K562 (cell line): Measurements from ENCODE around the gene ANO7. TPM values are rescaled to one million over a fixed set of nuclear protein-coding genes. Genes with fewer than 3 reads are reported as not detected.
A peak's percentile ranks its signal among the peaks of the same experiment; 100 is the strongest.

Source experiments
- ATAC-seq: fragments of 200-7000 bp; cut with Tn5 transposase; 3 replicates; pipeline ENCODE4 v1.9.1; 2020; ENCODE audit warnings: moderate library complexity
- BruUV-seq: library from RNA; stranded (reverse); fragments of 400-500 nt; replicated peaks from 2 replicates; lab custom pipeline; 2021; lab: Mats Ljungman, UMichigan
- CTCF ChIA-PET: fragments of 300-600 bp; formaldehyde crosslinking; extraction: SDS; loops from one replicate; lab custom pipeline; 2021; ENCODE audit warnings: low intra/inter-chr PET ratio; lab: Yijun Ruan, JAX
- POLR2A ChIA-PET: fragments of 300-600, 350-650 bp; sonication (Branson Sonifier 250); formaldehyde crosslinking; extraction: SDS; loops from one replicate; lab custom pipeline; 2021; ENCODE audit warnings: antibody characterized with exemption, inconsistent platforms; lab: Yijun Ruan, JAX
- DNase-seq, 4 experiments: peaks; one replicate each; pipeline versions ENCODE4 v3.0.0 to v3.0.0-alpha.2; 2011 to 2018; ENCODE audit warnings: low spot score in 3 of 4, mixed read lengths in 3 of 4; ENCODE audit errors: extremely low read depth in 1 of 4
- FAIRE-seq: peaks from 2 replicates; lab custom pipeline; 2011; peaks lifted over from hg19 to GRCh38; lab: Jason Lieb, UNC
- H2AFZ ChIP-seq: 2 replicates; pipeline ENCODE4 v1.6.0; 2011; ENCODE audit warnings: low read depth, low read length, control low read depth, inconsistent platforms
- H3K27ac ChIP-seq: fragments of 200-600 bp; 3 replicates; pipeline ENCODE4 v1.8.0; 2011; ENCODE audit warnings: low read depth, mild to moderate bottlenecking, control low read depth, inconsistent platforms, low read length, moderate library complexity, mixed read lengths; ENCODE audit errors: extremely low read depth
- H3K27me3 ChIP-seq, 2 experiments: fragments of 300-600 bp in 1 of 2; 2 replicates in 1 of 2; 3 replicates in 1 of 2; pipeline versions ENCODE4 v1.6.0 to v1.8.0; 2011; ENCODE audit warnings: inconsistent platforms in 2 of 2, low read length in 2 of 2, mild to moderate bottlenecking in 1 of 2, mixed read lengths in 1 of 2, moderate library complexity in 1 of 2; ENCODE audit not compliant: control insufficient read depth in 2 of 2, insufficient read depth in 2 of 2
- H3K36me3 ChIP-seq: fragments of 300-600 bp; 3 replicates; pipeline ENCODE4 v1.8.0; 2011; ENCODE audit warnings: mild to moderate bottlenecking, low read length, inconsistent platforms; ENCODE audit not compliant: control insufficient read depth, insufficient read depth
- H3K4me1 ChIP-seq, 2 experiments: fragments of 200-600 bp in 1 of 2; replicated peaks in 1 of 2; 2 replicates in 1 of 2; 3 replicates in 1 of 2; pipeline versions ENCODE4 v1.5.1 to v1.8.0; 2011; ENCODE audit warnings: inconsistent platforms in 2 of 2, low read length in 2 of 2, mild to moderate bottlenecking in 1 of 2, mixed read lengths in 1 of 2, moderate library complexity in 1 of 2; ENCODE audit not compliant: control insufficient read depth in 2 of 2, insufficient read depth in 2 of 2
- H3K4me2 ChIP-seq: 2 replicates; pipeline ENCODE4 v1.6.1; 2011; ENCODE audit warnings: low read length, control low read depth, inconsistent platforms, mixed read lengths; ENCODE audit not compliant: insufficient read depth
- H3K4me3 ChIP-seq: fragments of 200-600 bp; sonication (generic), shearing (Covaris generic); 2 replicates; pipeline ENCODE4 v1.5.1; 2016; ENCODE audit warnings: control low read depth, inconsistent platforms
- H3K79me2 ChIP-seq: fragments of 200-600 bp; 3 replicates; pipeline ENCODE4 v1.8.0; 2011; ENCODE audit warnings: low read length, inconsistent platforms; ENCODE audit not compliant: control insufficient read depth, insufficient read depth
- H3K9ac ChIP-seq, 2 experiments: 2 replicates each; pipeline versions ENCODE4 v1.6.0 to v1.6.1; 2011; ENCODE audit warnings: low read depth in 2 of 2, low read length in 2 of 2, control low read depth in 1 of 2, inconsistent platforms in 1 of 2, mild to moderate bottlenecking in 1 of 2, mixed read lengths in 1 of 2; ENCODE audit not compliant: insufficient read depth in 1 of 2
- H3K9me1 ChIP-seq: one replicate; pipeline ENCODE4 v1.6.0; 2011; ENCODE audit warnings: inconsistent platforms, mild to moderate bottlenecking, low read length, moderate library complexity; ENCODE audit not compliant: control insufficient read depth, insufficient read depth
- H3K9me3 ChIP-seq: replicated peaks from 2 replicates; pipeline ENCODE4 v1.5.1; 2011; ENCODE audit warnings: low read depth, low read length, inconsistent platforms; ENCODE audit not compliant: control insufficient read depth, insufficient read depth
- H4K20me1 ChIP-seq: replicated peaks from 2 replicates; pipeline ENCODE4 v1.6.1; 2011; ENCODE audit warnings: low read length, inconsistent platforms, mixed read lengths; ENCODE audit not compliant: control insufficient read depth, insufficient read depth
- ARID3A ChIP-seq: IDR thresholded peaks from 2 replicates; pipeline ENCODE4 v1.6.1; 2012; ENCODE audit warnings: low read depth, low read length, improper control_type of control experiment, borderline replicate concordance
- BACH1 ChIP-seq: fragments of 200-800 bp; sonication (Bioruptor generic); IDR thresholded peaks from 2 replicates; pipeline ENCODE4 v1.6.1; 2016; ENCODE audit warnings: missing genetic modification characterization, missing compliant biosample characterization
- DPF2 ChIP-seq: fragments of 450-650 bp; IDR thresholded peaks from 2 replicates; pipeline ENCODE4 v1.6.1; 2016
- SRSF1 ChIP-seq: fragments of 200-400 bp; formaldehyde crosslinking; IDR thresholded peaks from 2 replicates; pipeline ENCODE4 v1.6.1; 2017; ENCODE audit warnings: mild to moderate bottlenecking, low read depth, low read length, moderate library complexity
- TARDBP ChIP-seq: fragments of 450-650 bp; IDR thresholded peaks from 2 replicates; pipeline ENCODE4 v1.6.1; 2016
- ZBTB9 ChIP-seq: fragments of 450-650 bp; formaldehyde crosslinking; IDR thresholded peaks from 2 replicates; pipeline ENCODE4 v1.4.0; 2020; ENCODE audit warnings: mild to moderate bottlenecking, moderate library complexity
- ZNF253 ChIP-seq: fragments of 250-450 bp; sonication (Bioruptor Pico); conservative IDR thresholded peaks from 2 replicates; pipeline ENCODE4 v1.6.1; 2021; ENCODE audit warnings: mild to moderate bottlenecking
- ZNF3 ChIP-seq: fragments of 250-450 bp; sonication (Bioruptor Pico); IDR thresholded peaks from 2 replicates; pipeline ENCODE4 v1.5.0; 2021; ENCODE audit warnings: mild to moderate bottlenecking, moderate library complexity
- ZNF318 ChIP-seq, 2 experiments: fragments of 450-650 bp; IDR thresholded peaks; 2 replicates each; pipeline ENCODE4 v1.6.1; 2016; ENCODE audit warnings: mild to moderate bottlenecking in 2 of 2, borderline replicate concordance in 1 of 2, low read depth in 1 of 2, moderate library complexity in 1 of 2
- ZNF586 ChIP-seq: fragments of 450-650 bp; formaldehyde crosslinking; conservative IDR thresholded peaks from 2 replicates; pipeline ENCODE4 v1.4.0; 2020; ENCODE audit warnings: mild to moderate bottlenecking, moderate library complexity
- WGBS: fragments of 100-300 bp; shearing (Covaris generic); methylation state at CpG from one replicate; pipeline ENCODE4 v1.1.6; 2016; ENCODE audit warnings: low coverage, mixed read lengths; ENCODE audit not compliant: insufficient coverage; ENCODE audit errors: missing lambda C conversion rate; 5-methylcytosine and 5-hydroxymethylcytosine counted together
- in situ Hi-C: fragments of 300-500 bp; cut with MboI; formaldehyde crosslinking; loops from 4 replicates; pipeline ENCODE4 v1.15.0; 2018; ENCODE audit warnings: inconsistent platforms, mixed read lengths
- intact Hi-C: fragments of 100-400 bp; cut with micrococcal nuclease; formaldehyde crosslinking; loops from 2 replicates; pipeline ENCODE4 v1.14.2; 2022
- polyA plus RNA-seq, 8 experiments: library from polyadenylated mRNA; depleted of rRNA in 4 of 8; stranded (reverse) in 5 of 8; unstranded in 3 of 8; fragments of >200 nt; fragmentation: Nextera tagmentation in 2 of 8; fragmentation: Illumina TruSeq in 1 of 8; extraction: Ambion mirVana in 2 of 8; extraction: Trizol in 1 of 8; gene quantifications; 2 replicates each; pipeline versions ENCODE4 v1.2.1 to v1.2.3, GENCODE V29; 2011 to 2014; ENCODE audit warnings: inconsistent platforms in 1 of 8, missing spikeins in 1 of 8
- total RNA-seq, 7 experiments: library from RNA; depleted of rRNA in 6 of 7; stranded (reverse); fragments of >200 nt in 6 of 7; fragmentation: Illumina TruSeq in 2 of 7; extraction: Trizol in 2 of 7; gene quantifications; 2 replicates each; pipeline versions ENCODE4 v1.2.1 to v1.2.3, GENCODE V29; 2011 to 2021; ENCODE audit warnings: low replicate concordance in 1 of 7

ANO7 gene
- total and polyA plus RNA-seq, 9 of the 15 experiments (the other 6 are each of a cell fraction or from before 2014, with no cell fraction given): 0.28 to 5.1 (median 1.1) TPM

GRCh38 chr2:241270531-241270930, 82.1 kb downstream of the ANO7 start:
- H3K4me1 ChIP-seq: peaks cover 0 to 18% of the 10 kb centered on the region in 2 experiments; a peak in 4 of 5 replicates
- CTCF ChIA-PET: no interaction called here
- no TSS peak for BruUV-seq
- H3K36me3 ChIP-seq: peaks cover 50% of the 10 kb centered on the region; the same call in 2 of the 3 replicates
- WGBS: 71% methylated on average over 4 of the region's 5 CpGs
- DNase-seq (no peak), FAIRE-seq (no peak), ATAC-seq (no peak)
- no peaks in the 10 kb centered on the region for H3K27me3 ChIP-seq
- H2AFZ ChIP-seq: no peak overlapping the region
- intact Hi-C loops (no loop called here), in situ Hi-C loops (no loop called here)
- no peaks in the 10 kb centered on the region for H3K9me3 ChIP-seq
- H3K9ac ChIP-seq: peak overlapping the region in 1 of 2 experiments; percentile 76; a peak in 1 of 4 replicates
- no peak overlapping the region for H3K27ac ChIP-seq
- H3K79me2 ChIP-seq: peaks cover 82% of the 10 kb centered on the region
- H3K4me2 ChIP-seq: no peak overlapping the region
- POLR2A ChIA-PET: no interaction called here
- no peak overlapping the region for H3K4me3 ChIP-seq
- no peaks in the 10 kb centered on the region for H3K9me1 ChIP-seq
- peaks cover 22% of the 10 kb centered on the region for H4K20me1 ChIP-seq
- TF ChIP-seq SRSF1 (no peak), ZNF3 (no peak), ZNF253 (CRISPR knock-in tag) (no peak), ZNF586 (no peak), ARID3A (no peak), TARDBP (no peak), ZNF318 (IDR thresholded peaks at IDR 0.05; ENCODE audit: borderline replicate concordance in 1 of 2, low read depth in 1 of 2) (no peak), ZBTB9 (no peak), BACH1 (no peak), DPF2 (no peak)
